Activated naive CD4-positive, alpha-beta T cell treated with anti-CD3 and anti-CD28 coated beads, Interleukin-2, amount 50 U/mL, for 16 hours (primary cell): ENCODE data around the gene WDPCP.
"Not testable (repeated sequence)": the region's sequence is repeated elsewhere in the genome, so short reads cannot be mapped to it uniquely, and the experiment has no call there.

Source experiments
- DNase-seq: peaks from one replicate; pipeline ENCODE4 v3.0.0-alpha.2; 2020

WDPCP gene

GRCh38 chr2:63225964-63226686, 362.2 kb downstream of the WDPCP start:
- no peak for DNase-seq

DNA sequence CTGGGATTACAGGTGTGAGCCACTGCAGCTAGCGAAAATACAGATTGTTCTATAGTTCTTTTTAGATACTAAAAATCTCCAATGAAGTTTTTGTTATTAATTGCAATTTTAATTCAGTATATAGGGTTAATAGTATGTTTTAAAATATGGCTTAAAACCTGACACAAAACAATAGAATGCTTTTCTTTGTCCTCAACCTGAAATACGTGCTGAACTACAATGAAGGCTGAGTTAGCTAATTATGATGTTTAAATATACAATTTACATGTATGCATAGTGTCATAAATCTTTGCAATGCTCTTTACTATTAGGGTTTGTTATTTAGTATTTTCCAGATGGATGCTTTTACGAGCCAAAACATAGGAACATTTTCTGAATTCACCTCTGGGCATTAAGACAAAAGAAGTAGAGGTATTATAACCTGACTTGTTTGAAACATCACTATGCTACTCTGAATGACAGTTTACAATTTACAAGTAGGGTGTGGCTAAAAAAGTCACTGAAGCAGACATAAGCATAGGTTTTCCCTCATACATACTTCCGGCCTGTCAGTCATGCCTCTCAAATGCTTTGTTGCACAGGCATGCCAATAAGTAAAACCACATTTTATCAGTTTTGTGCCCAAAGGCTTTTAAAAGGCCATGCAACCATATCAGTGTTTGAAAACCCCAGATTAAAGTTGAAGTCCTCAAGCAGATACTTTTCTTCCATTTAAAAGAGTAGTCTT, 369.3 kb downstream of the WDPCP start:
- DNase-seq, result no peak

GRCh38 chr2:63195310-63195709, 393.0 kb downstream of the WDPCP start:
- DNase-seq, result no peak

GRCh38 chr2:63194175-63194574, 394.1 kb downstream of the WDPCP start:
- DNase-seq, result no peak

GRCh38 chr2:63192889-63193774, 395.1 kb downstream of the WDPCP start:
- DNase-seq, result no peak

DNA sequence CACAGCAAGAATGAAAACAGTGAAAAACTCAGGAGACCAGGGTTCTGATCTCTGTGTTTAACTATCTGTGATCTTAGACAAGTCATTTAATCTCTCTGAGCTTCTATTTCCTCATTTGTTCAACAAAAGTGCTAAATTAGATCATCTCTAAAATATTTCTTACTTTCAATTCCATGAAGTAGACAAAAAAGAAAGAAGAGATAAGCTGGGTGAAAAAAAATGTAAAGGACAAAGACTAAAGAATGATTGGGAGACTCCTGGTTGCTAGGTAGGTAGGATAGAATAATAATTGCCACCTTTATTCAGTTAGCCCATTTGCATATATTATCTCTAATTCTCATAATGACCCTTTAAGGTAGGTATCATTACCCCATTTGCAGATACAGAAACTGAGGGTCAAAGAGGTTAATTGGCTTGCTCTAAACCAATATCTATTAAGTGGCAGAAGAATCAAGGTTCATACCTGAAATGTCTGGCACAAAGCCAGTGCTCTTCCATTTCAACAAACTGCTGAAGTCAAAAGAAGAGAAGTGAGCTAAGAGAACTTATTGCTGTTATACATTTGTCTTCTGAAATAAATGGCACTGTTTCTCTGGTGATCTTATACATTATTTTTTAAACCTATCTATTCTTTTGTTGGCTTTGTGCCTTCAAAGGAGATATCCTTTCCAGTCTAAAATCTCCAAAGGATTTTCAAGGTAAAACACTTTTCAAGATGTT, 395.9 kb downstream of the WDPCP start:
- no peak for DNase-seq

- no peak for DNase-seq
Measured at GRCh38 chr2:63189026-63189425, 399.3 kb downstream of the WDPCP start.

DNA sequence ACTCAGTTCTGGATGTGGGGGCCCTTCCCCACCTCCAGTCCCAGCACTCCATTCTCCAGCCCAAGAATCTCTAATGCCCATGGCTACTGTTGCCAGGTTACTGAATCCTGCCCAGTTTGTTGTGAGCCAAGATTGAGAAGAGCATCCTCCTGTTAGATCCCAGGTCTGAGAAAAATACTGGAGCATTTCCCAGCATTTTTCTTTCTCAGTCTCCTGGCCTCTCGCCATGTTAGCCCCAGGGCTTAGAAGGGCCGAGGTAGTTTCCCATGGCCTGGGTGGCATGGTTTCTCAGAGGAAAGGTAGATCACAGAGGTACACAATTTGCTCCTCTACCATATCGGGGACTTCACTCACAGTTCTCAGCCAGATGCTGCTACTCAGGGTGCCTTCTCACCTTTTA, 401.9 kb downstream of the WDPCP start:
- no peak for DNase-seq

- DNase-seq, result no peak
Measured at GRCh38 chr2:63163161-63163820, 425.0 kb downstream of the WDPCP start.

GRCh38 chr2:63159262-63159661, 429.0 kb downstream of the WDPCP start:
- no peak for DNase-seq

DNA sequence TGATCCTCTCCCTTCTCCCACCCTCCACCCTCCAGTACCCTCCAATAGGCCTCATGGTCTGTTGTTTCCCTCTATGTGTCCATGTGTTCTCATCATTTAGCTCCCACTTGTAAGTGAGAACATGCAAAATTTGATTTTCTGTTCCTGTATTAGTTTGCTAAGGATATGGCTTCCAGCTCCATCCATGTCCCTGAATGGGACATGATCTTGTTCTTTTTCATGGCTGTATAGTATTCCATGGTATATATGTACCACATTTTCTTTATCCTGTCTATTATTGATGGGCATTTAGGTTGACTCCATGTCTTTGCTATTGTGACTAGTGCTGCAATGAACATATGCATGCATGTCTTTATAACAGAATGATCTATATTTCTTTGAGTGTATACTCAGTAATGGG, 451.6 kb downstream of the WDPCP start:
- not testable (repeated sequence) for DNase-seq

- no peak for DNase-seq
Measured at GRCh38 chr2:63132020-63132419, 456.3 kb downstream of the WDPCP start.

DNA sequence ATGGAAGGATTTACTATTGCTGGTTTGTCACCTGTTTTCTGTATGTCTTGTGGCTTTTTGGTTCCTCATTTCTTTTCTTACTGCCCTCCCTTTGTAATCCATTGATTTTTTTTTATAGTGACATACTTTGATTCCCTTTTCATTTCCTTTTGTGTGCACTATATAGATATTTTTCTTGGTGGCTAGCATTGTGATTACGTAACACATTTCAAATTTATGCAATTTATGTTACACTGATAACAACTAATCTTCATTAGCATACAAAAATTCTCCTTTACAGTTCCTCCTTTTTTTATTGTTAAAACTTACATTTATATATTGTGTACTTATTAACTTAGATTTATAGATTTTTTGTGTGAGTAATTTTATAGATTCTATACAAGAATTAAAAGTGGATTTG, 457.1 kb downstream of the WDPCP start:
- no peak for DNase-seq

DNA sequence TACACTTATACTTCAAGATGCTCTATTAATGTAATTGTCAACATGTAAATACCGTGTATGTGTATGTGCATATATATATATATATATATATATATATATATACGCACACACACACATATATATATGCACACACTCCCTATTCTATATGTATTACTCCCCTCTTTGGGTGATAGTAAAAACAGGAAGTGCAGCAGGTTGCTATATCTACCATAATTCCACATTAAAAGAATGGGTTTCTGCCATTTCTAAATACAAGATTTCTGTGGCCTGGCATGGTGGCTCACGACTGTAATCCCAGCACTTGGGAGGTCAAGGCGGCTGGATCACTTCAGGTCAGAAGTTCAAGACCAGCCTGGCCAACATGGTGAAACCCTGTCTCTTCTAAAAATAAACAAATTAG, 460.7 kb downstream of the WDPCP start:
- no peak for DNase-seq

GRCh38 chr2:63124850-63125249, 463.4 kb downstream of the WDPCP start:
- DNase-seq, result no peak

DNA sequence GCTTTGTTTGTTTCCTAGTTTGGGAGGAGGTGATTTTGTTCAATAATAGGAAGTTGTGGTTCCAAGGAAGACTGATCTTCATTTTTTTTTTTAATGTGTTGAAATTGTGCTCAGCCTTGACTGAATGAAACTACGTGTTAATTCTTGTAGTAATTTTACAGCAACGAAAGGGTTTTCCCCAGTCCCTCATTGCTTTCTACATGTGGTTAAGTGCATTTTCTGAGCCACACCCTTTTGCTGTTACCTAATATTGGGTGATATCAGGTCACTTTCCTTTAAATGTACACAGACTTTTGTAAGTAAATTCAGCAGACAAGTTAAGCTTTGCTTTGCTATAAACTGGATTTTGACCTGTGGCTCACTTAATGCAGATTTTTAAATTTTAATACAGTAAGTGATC, 464.1 kb downstream of the WDPCP start:
- no peak for DNase-seq

DNA sequence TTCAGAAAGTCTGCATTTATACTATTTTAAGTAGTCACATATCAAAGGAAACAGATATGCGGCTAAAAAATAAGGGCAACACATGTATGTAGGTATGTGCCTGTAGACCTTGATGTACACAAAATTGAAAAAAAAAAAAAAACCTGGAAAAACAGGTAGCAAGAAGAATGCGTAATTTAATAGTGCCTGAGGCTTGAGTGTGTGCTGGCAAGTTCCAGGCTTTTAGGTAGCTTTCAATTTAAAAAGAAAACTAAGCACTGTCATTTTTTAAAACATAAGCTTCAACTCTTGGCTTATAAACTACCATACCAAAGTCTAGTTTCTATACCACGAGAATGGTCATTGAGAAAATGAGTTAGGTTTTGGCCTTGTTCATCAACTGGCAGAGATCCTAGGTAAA, 465.4 kb downstream of the WDPCP start:
- DNase-seq, result no peak

DNA sequence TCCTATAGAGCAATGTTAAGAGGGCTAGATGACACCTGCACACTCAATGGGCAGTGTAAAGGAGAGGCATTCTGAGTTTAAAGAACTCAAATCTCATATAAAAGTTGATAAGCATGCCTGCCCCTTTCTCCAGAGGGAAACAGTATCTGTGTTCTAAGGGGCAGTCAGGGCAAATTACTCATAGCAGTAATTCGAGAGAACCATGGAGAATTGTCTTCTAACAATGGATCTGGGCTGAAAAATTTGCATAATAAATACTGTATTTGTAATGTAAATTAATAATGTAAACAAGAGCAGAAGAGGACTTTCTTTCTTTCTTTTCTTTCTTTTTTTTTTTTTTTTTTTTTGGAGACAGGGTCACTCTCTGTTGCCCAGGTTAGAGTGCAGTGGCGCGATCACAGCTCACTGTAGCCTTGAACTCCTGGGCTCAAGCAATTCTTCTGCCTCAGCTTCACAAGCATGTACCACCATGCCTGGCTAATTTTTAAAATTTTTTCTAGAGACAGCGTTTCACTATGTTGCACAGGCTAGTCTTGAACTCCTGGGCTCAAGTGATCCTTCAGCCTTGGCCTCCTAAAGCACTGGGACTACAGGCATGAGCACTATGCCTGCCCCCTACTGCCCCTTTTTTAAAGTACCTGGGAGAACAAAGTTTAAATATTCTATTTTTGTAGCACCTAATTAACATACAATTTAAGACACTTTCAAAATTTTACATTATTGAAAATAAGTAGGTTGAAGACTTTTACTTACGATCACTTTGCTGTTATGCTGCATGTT, 467.0 kb downstream of the WDPCP start:
- DNase-seq, result no peak

DNA sequence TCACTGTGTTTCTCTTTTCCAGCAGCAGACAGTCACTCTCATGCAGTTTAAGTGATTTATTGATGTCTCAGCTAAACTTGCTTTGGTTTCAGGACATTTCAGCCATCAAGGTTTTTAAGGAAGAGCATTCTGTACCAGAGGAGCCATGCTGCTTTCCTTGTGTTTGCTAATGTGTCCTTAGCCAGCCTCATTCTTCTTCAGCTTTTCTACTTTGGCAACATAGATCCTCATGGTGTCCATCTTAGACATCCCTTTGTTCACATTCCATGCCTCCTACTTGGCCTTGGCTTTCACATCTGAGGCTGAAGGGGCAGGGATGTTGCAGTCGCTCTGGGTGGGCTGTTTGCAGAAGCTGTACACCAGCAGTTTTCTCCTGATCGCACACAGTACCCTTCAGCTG, 469.5 kb downstream of the WDPCP start:
- DNase-seq, result no peak

- DNase-seq, result no peak
Measured at GRCh38 chr2:63104482-63104881, 483.8 kb downstream of the WDPCP start.

- DNase-seq, result no peak
Measured at GRCh38 chr2:63101954-63102353, 486.3 kb downstream of the WDPCP start.

DNA sequence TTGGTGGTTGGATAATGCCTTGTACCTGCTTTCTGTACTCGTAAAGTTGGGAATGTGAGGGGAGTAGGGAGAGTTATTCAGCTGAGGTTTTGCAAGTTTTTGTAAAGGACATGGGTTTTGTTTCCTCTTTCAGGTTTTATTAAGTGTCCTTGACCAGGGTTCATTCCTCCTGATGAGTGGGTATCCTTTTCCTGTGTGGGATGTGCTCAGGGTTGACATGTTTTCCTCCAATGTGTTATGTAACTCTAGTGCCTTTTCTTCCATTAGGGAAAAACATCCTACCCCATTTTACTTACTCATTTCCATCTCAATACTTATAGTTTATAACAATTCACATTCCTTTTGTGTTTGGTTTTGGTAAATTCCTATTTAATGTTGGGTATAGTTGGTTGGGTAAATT, 489.2 kb downstream of the WDPCP start:
- no peak for DNase-seq
